Astrocyte of the cerebellum (primary cell): ENCODE results near the gene SLC22A3.

Experiments used
- DNase-seq: peaks from one replicate; pipeline ENCODE4 v3.0.0-alpha.2; 2011; ENCODE audit warnings: low read depth
- H3K4me3 ChIP-seq: 2 replicates; pipeline ENCODE4 v1.5.1; 2011; ENCODE audit warnings: mild to moderate bottlenecking, low read depth, low read length, moderate library complexity
- in situ Hi-C: cut with HindIII; loops from 2 replicates; pipeline ENCODE4 v1.10.0; 2017; ENCODE audit warnings: low sequenced_read_pairs
- TF ChIP-seq, protein P1 (sequence below): IDR thresholded peaks from 2 replicates; pipeline ENCODE4 v1.5.1; 2012; ENCODE audit warnings: low read length, low read depth, moderate library complexity, mild to moderate bottlenecking; ENCODE audit errors: missing control alignments

SLC22A3 gene

GRCh38 chr6:160427312-160428068 lies 79.3 kb downstream of the SLC22A3 start:
- TF ChIP-seq, protein P1, sequence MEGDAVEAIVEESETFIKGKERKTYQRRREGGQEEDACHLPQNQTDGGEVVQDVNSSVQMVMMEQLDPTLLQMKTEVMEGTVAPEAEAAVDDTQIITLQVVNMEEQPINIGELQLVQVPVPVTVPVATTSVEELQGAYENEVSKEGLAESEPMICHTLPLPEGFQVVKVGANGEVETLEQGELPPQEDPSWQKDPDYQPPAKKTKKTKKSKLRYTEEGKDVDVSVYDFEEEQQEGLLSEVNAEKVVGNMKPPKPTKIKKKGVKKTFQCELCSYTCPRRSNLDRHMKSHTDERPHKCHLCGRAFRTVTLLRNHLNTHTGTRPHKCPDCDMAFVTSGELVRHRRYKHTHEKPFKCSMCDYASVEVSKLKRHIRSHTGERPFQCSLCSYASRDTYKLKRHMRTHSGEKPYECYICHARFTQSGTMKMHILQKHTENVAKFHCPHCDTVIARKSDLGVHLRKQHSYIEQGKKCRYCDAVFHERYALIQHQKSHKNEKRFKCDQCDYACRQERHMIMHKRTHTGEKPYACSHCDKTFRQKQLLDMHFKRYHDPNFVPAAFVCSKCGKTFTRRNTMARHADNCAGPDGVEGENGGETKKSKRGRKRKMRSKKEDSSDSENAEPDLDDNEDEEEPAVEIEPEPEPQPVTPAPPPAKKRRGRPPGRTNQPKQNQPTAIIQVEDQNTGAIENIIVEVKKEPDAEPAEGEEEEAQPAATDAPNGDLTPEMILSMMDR, result no peak
- H3K4me3 ChIP-seq, result no peak overlapping the region
- in situ Hi-C loops, result no loop called here
- DNase-seq, result no peak

DNA sequence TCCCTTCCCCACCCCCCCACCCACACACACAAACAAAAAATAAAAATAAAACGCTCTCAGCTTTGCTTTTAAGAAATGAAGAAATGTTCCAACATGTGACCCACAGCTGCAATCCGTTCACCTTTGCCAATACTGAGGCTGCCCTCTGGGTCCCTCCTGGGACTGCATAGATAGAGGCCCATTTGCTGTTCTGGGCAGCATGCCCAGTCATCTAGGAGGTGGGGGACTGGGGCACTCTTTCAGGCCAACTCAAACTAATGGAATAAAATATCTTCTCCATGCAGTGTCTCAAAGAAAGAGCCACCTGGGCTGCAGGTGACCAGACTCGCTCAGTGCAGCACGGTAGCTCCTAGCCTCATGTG lies 79.9 kb downstream of the SLC22A3 start:
- in situ Hi-C loops, result no loop called here
- TF ChIP-seq, protein P1, result no peak
- no peak overlapping the region for H3K4me3 ChIP-seq
- DNase-seq, result no peak

DNA sequence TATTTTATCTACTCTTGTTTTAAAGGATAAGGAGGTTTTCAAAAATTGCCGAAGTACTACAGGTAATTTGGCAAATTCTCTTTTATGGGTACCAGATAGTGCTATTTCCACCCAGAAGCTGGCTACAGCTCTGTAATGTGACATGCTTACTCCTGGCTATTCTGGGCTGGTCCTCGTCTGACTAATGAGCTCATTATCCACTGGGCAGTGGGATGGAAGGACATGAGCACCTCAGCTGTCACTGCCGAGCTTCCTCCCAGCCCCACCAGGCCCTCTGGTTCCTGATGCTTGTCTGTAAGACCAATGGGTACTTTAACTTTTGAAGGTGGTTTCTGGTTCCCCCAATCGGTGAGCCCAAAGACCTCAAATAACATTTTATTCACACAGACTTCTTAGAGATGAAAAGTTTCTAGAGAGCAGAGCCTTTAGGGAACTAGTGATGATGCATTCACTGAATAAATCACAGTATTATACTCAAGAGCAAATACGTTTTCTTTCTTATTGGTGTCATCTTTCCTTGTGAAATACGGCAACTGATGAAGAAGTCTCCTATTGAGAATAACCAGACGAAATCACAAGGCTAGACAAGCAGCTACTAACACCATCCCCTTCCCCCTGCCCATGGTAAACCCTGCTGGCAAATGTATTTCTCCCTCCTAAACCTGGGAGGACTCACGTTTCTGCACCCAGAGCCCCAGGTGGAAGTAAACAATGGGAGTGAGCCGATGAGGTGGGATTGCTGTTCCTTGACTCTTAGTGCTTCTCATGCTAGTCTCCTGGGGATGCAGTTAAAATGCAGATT lies 80.8 kb downstream of the SLC22A3 start:
- TF ChIP-seq, protein P1, result no peak
- in situ Hi-C loops, result no loop called here
- DNase-seq, result no peak
- H3K4me3 ChIP-seq, result no peak overlapping the region

DNA sequence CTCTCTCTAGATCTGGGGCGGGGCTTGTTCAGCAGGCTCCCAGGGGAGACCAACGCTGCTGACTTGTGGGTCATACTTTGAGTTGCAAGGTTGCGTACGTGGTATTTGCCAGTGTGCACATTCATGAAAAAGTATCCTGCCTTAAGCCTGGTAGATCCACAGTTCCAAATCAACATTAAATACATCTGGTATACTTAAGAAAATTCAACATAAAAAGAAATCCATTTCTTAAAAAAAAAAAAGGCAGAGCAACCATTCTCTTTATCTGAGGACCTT lies 81.4 kb downstream of the SLC22A3 start:
- in situ Hi-C loops, result no loop called here
- TF ChIP-seq, protein P1, result no peak
- no peak for DNase-seq
- no peak overlapping the region for H3K4me3 ChIP-seq

- TF ChIP-seq, protein P1, result no peak
- in situ Hi-C loops, result no loop called here
- no peak overlapping the region for H3K4me3 ChIP-seq
- DNase-seq, result no peak
Measured at GRCh38 chr6:160430203-160430602, 82.0 kb downstream of the SLC22A3 start.

DNA sequence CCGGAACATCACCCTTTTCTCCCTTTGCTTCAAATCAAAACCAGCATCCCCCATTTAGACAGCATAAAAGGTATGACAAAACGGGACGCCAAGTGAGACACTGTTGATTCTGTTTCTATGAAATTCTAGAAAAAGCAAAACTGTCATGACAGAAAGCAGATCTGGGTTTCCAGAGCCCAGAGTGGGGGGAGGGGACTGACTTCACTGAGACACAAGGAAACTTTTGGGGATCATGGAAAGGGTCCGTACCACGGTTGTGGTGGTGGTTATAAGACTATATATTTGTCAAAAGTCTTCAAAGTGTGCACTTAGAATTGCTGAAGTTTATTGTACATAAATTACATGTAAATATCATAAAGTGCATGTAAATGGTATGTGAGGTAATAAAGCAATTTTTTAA lies 82.6 kb downstream of the SLC22A3 start:
- DNase-seq, result no peak
- no peak overlapping the region for H3K4me3 ChIP-seq
- in situ Hi-C loops, result no loop called here
- TF ChIP-seq, protein P1, result no peak
